CD1c-positive myeloid dendritic cell (primary cell): Measurements from ENCODE around the gene SYT7.

Experiments used
- DNase-seq: peaks from one replicate; pipeline ENCODE4 v3.0.0-alpha.2; 2016; ENCODE audit errors: extremely low spot score

SYT7 gene

DNA sequence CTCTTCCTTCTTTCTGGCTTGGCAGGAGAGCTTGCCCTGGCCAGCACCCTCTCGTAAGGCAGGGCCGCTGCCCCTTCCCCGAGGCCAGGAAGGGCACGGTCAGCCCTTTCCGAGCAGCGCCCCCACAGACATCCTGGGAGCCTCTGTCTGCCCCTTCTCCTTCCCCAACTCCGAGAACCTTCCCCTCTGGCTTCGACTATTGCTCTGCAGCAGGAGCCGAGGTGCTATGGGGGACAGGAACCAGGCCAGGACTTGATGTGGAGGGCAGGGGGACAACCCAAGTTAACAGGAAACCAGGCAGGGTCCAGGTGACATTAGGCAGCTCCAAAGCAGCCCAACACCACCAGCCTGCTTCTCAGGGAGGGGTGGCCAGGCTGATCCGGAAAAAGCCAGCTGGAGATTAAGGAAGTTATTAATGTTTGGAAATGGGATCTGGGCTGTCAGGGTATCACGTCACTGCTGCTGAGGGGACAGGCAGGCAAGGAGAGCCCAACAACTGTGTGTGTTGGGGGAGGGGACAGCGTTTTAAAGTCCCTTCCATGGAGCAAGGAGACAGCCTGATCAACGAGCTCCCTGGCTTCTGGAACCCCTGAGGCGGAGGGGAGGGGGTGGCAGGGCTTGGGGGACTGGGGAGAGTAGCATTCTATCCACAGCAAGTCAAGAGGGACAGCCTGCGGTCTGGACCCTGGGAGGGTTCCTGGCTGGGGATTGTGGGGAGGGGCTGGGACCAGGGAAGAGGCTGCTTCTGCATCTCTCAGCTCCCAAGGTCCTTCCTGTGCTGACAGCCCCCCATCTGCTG is 27.3 kb downstream of the SYT7 start:
- DNase-seq, result peak; percentile 33

GRCh38 chr11:61552108-61552635 is 28.7 kb downstream of the SYT7 start:
- no peak for DNase-seq

DNA sequence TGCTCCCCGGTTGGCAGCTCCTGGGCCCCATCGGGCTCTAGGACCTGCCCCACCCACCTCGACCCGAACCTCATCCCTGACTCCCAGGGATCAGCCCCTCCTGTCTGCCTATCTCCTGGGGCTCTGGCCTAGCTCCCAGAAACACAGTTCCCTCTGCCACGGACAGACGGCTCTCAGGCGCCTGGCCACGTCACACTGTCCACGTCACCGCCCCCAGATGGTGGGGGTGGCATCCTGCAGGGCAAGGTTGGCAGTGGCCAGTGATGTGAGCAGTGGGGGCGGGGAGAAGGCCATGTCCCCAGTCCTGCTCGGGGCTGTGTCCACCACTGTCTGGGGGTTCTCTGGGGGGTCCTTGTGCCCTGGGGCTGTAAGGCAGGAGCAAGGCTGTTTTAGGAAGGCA is 29.2 kb downstream of the SYT7 start:
- DNase-seq, result peak; percentile 13

GRCh38 chr11:61550665-61551227 is 30.1 kb downstream of the SYT7 start:
- DNase-seq, result no peak

- no peak for DNase-seq
These were observed 31.0 kb downstream of the SYT7 start for GRCh38 chr11:61549662-61550568.

DNA sequence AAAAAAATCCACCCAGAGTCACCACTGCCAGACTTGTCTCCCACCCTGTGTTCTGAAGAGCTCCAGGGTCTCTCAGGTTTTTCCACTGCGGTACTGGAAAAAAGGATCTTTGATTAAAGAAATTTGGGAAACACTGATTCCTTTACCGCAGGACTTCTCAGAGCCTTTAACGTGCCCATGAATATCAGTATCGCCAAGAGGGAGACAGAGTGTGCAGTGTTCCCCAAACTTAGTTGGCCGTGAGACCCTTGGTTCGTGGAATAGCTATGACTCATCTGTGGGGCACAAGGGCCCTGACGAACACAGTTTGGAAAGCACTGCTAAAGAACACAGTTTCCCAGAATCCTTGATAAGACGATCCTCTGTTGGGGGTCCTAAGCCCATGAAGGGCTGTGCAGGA is 31.7 kb downstream of the SYT7 start:
- no peak for DNase-seq

- DNase-seq, result no peak
These were observed 33.6 kb downstream of the SYT7 start for GRCh38 chr11:61547246-61547645.

DNA sequence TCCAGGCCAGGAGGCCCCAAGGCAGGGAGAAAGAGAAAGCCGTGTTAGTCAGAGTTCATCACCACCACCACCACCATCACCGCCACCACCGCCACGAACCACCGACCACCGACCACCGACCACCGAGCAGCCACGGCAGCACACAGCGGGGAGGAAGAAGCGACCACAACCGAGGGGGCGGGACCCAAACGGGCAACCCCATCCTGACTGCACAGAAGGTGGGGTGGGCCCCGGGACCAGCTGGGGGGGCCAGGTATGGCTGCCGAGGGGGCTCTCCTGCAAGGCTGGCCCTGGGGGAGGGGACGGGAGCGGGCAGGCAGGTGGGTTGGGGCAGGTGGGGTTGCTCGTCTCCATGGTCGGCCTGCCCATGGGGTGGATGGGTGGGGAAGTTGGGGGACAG is 34.2 kb downstream of the SYT7 start:
- no peak for DNase-seq

- no peak for DNase-seq
These were observed 35.0 kb downstream of the SYT7 start for GRCh38 chr11:61545921-61546320.

DNA sequence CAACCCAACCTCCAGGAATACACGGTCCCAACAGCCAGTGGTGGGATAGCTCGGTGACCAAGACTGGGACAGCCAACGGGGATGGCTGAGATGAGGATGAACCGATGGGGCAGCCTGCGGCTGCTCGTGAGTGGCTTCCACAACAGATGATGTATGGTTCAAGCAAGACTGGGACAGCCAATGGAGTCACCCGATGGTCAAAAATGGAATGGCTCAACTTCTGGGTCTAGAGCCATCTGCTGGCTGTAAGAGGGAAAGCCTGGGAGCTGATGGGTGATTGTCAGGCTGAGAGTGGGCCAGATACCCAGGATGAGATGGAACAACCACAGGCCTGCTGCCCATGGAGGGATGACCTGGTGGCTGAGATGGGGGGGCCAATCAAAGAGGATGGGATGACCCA is 35.5 kb downstream of the SYT7 start:
- DNase-seq, result no peak

GRCh38 chr11:61544466-61544865 is 36.4 kb downstream of the SYT7 start:
- no peak for DNase-seq

GRCh38 chr11:61543606-61544306 is 37.1 kb downstream of the SYT7 start:
- DNase-seq, result no peak

DNA sequence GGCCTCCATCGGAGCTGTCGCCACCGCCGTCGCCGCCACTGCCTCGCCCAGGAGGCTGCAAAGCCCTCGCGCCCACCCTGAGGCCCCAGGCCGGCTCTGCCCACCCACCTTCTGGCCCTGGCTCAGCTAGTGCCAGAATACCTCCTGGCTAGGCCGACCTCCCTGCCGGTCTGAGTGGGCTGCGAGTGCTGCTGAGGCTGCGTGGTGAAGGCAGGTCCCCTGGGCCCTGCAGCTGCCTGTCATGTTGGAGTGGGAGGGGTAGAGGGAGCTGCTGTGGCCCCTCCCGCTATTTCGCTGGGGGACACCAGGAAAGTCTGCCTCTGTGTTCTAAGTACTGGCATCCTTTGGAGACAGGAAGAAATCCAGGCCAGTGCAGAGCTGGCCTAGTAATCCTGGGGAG is 38.2 kb downstream of the SYT7 start:
- DNase-seq, result no peak

DNA sequence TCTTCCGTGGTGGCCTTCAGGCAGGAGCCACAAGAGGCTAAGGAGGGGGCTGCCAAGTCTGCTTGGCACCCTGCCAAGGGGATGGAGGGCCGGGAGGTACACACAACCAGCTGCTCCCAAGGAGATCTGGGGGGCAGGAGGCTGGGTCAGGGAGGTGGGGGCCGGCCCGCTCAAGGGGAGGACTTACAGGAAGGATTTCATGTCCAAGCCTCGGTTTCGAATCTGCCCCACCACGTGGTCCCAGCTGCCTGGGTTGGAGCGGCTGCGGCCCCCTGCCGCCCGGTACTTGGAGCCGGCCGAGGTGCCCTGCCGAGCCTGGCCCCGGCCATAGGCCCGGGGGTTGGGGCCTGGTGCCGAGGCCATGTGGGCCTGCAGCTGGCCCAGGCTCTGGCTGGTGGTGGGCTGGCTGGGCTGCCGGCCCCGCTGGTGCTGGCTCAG is 38.8 kb downstream of the SYT7 start:
- DNase-seq, result no peak

- peak; percentile 30 for DNase-seq
These were observed 39.3 kb downstream of the SYT7 start for GRCh38 chr11:61541598-61541997.

GRCh38 chr11:61540528-61540927 is 40.3 kb downstream of the SYT7 start:
- DNase-seq, result no peak

DNA sequence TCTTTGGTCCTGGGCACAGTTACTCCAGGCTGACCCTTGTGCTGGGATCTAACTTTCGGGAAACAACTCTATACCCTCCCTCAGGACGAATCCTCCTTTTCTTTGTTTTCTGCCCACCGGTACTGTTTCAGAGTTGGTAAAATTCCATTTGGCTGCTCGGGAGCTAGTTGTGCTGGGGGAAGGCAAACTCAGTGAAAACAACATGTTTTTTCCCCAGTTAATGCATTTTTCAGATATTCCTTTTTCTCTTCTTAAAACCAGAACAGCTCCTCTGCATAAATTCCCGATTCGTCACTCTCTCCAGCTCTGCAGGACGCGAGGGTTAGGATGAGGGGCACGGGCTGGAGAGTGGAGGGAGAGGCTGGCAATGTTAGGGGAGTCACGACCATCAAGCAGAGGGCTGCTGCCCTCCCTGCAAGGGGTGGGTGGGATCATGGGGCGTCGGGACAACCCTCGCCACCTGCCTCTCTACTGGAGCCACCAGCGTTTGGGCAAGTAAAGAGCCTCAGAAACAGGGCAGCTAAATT is 41.0 kb downstream of the SYT7 start:
- DNase-seq, result no peak

DNA sequence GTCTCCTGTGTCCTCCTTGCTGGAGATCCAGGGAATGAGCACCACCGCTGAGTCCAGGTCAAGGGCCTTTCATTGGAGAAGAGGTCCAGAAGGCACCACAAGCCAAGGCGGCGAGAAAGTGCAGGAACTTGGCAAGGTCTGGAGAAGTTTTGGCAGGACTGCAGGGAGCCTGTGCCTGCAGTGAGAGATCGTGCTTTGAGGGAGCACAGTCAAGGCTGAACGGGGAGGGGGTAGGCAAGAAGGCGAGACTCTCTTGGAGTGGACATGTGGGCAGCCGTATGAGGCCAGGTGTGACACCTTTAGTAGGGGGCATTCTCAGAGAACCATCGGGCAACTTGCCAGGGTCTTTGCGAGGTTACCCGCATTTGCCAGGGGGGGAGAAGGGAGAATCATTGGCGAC is 41.9 kb downstream of the SYT7 start:
- DNase-seq, result no peak

GRCh38 chr11:61538636-61538961 is 42.3 kb downstream of the SYT7 start:
- no peak for DNase-seq

GRCh38 chr11:61537326-61537725 is 43.5 kb downstream of the SYT7 start:
- DNase-seq, result no peak

- DNase-seq, result no peak
These were observed 44.1 kb downstream of the SYT7 start for GRCh38 chr11:61536676-61537270.
